Endothelial cell of umbilical vein (primary cell): ENCODE results near the gene PLCH1. TPM values are rescaled to one million over a fixed set of nuclear protein-coding genes. Genes with fewer than 3 reads are reported as not detected.

ENCODE experiments used
- BruUV-seq: library from RNA; stranded (reverse); fragments of 400-500 nt; replicated peaks from 2 replicates; lab custom pipeline; 2021; lab: Mats Ljungman, UMichigan
- CTCF ChIA-PET: fragments of 300-600, 350-600 bp; sonication (Branson Sonifier 250); formaldehyde crosslinking; loops from one replicate; lab custom pipeline; 2021; ENCODE audit warnings: antibody characterized with exemption, inconsistent platforms; lab: Charles Lee
- POLR2A ChIA-PET: fragments of 300-600, 350-600 bp; sonication (Branson Sonifier 250); formaldehyde crosslinking; loops from one replicate; lab custom pipeline; 2021; ENCODE audit warnings: antibody characterized with exemption, inconsistent platforms; lab: Charles Lee
- DNase-seq: peaks from one replicate; pipeline ENCODE4 v3.0.0-alpha.2; 2011; ENCODE audit warnings: low read depth, low spot score
- FAIRE-seq: peaks from 2 replicates; lab custom pipeline; 2011; peaks lifted over from hg19 to GRCh38; lab: Jason Lieb, UNC
- H2AFZ ChIP-seq: 2 replicates; pipeline ENCODE4 v1.6.0; 2012; ENCODE audit warnings: low read depth, low read length, control low read depth, inconsistent platforms
- H3K27ac ChIP-seq: 2 replicates; pipeline ENCODE4 v1.5.1; 2011; ENCODE audit warnings: low read depth, mild to moderate bottlenecking, control low read depth, low read length, moderate library complexity; ENCODE audit not compliant: insufficient read depth
- H3K27me3 ChIP-seq, 2 experiments: 2 replicates each; pipeline versions ENCODE4 v1.6.0 to v1.6.1; 2011; ENCODE audit warnings: low read length in 2 of 2, mixed read lengths in 1 of 2; ENCODE audit not compliant: control insufficient read depth in 2 of 2, insufficient read depth in 2 of 2
- H3K36me3 ChIP-seq, 2 experiments: 2 replicates in 1 of 2; 3 replicates in 1 of 2; pipeline ENCODE4 v1.5.1; 2011; ENCODE audit warnings: low read length in 2 of 2, mild to moderate bottlenecking in 1 of 2, moderate library complexity in 1 of 2; ENCODE audit not compliant: control insufficient read depth in 2 of 2, insufficient read depth in 2 of 2; ENCODE audit errors: extremely low read depth in 1 of 2
- H3K4me1 ChIP-seq: 3 replicates; pipeline ENCODE4 v1.5.1; 2011; ENCODE audit warnings: mild to moderate bottlenecking, low read length; ENCODE audit not compliant: control insufficient read depth, insufficient read depth; ENCODE audit errors: extremely low read depth
- H3K4me2 ChIP-seq: 2 replicates; pipeline ENCODE4 v1.6.1; 2011; ENCODE audit warnings: low read length, control low read depth, mixed read lengths; ENCODE audit not compliant: insufficient read depth
- H3K4me3 ChIP-seq, 3 experiments: fragments of 200-600 bp in 1 of 3; sonication (generic), shearing (Covaris generic) in 1 of 3; replicated peaks in 1 of 3; 2 replicates each; pipeline ENCODE4 v1.5.1; 2011 to 2016; ENCODE audit warnings: control low read depth in 3 of 3, low read length in 3 of 3, mild to moderate bottlenecking in 2 of 3, inconsistent platforms in 1 of 3, low read depth in 1 of 3, moderate library complexity in 1 of 3; ENCODE audit not compliant: insufficient read depth in 1 of 3
- H3K79me2 ChIP-seq: 2 replicates; pipeline ENCODE4 v1.6.0; 2012; ENCODE audit warnings: low read length, inconsistent platforms; ENCODE audit not compliant: control insufficient read depth, insufficient read depth
- H3K9ac ChIP-seq: replicated peaks from 2 replicates; pipeline ENCODE3; 2011; ENCODE audit warnings: low read length, control low read depth; ENCODE audit not compliant: insufficient read depth; ENCODE audit errors: extremely low read depth
- H3K9me1 ChIP-seq: replicated peaks from 3 replicates; pipeline ENCODE4 v1.6.0; 2011; ENCODE audit warnings: mild to moderate bottlenecking, low read length; ENCODE audit not compliant: control insufficient read depth, insufficient read depth; ENCODE audit errors: extremely low read depth
- H3K9me3 ChIP-seq: replicated peaks from 2 replicates; pipeline ENCODE4 v1.5.1; 2012; ENCODE audit warnings: low read length, inconsistent platforms; ENCODE audit not compliant: control insufficient read depth, insufficient read depth
- H4K20me1 ChIP-seq: replicated peaks from 2 replicates; pipeline ENCODE3; 2011; ENCODE audit warnings: mild to moderate bottlenecking, low read length; ENCODE audit not compliant: control insufficient read depth, insufficient read depth; ENCODE audit errors: extremely low read depth
- EZH2 ChIP-seq: IDR thresholded peaks from 2 replicates; pipeline ENCODE4 v1.6.1; 2012; ENCODE audit warnings: borderline replicate concordance, low read depth, mild to moderate bottlenecking, moderate library complexity, low read length, inconsistent platforms; ENCODE audit not compliant: severe bottlenecking
- FOS ChIP-seq: IDR thresholded peaks from 2 replicates; pipeline ENCODE4 v1.6.1; 2011; ENCODE audit warnings: mild to moderate bottlenecking, low read length, moderate library complexity, borderline replicate concordance; ENCODE audit not compliant: insufficient read depth
- GATA2 ChIP-seq: IDR thresholded peaks from 2 replicates; pipeline ENCODE4 v1.7.0; 2011; ENCODE audit warnings: low read depth, mild to moderate bottlenecking, moderate library complexity, mixed read lengths, low read length; ENCODE audit not compliant: insufficient read length, insufficient read depth
- JUN ChIP-seq: IDR thresholded peaks from 2 replicates; pipeline ENCODE4 v1.6.1; 2011; ENCODE audit warnings: borderline replicate concordance, low read depth; ENCODE audit not compliant: insufficient read length, insufficient read depth
- MYC ChIP-seq: IDR thresholded peaks from one replicate; pipeline ENCODE4 v1.6.1; 2011; ENCODE audit warnings: mild to moderate bottlenecking, low read depth, low read length
- POLR2A ChIP-seq: IDR thresholded peaks from 2 replicates; pipeline ENCODE4 v1.6.1; 2012; ENCODE audit warnings: low read depth, mild to moderate bottlenecking, control low read depth, low read length
- POLR2AphosphoS5 ChIP-seq: IDR thresholded peaks from 2 replicates; pipeline ENCODE4 v1.6.1; 2012; ENCODE audit warnings: low read depth, mild to moderate bottlenecking, control low read depth, low read length, moderate library complexity; ENCODE audit not compliant: insufficient read depth
- dilution Hi-C: fragments of 300-500 bp; cut with MboI; formaldehyde crosslinking; loops from one replicate; pipeline ENCODE4 v1.15.0; 2019; ENCODE audit warnings: low sequenced_read_pairs; ENCODE audit not compliant: extremely low pct_ligation_motif_present
- intact Hi-C: fragments of 100-400 bp; cut with micrococcal nuclease; formaldehyde crosslinking; loops from one replicate; pipeline ENCODE4 v1.10.0; 2022
- polyA plus RNA-seq, 4 experiments: library from polyadenylated mRNA; depleted of rRNA in 3 of 4; stranded (reverse) in 3 of 4; unstranded in 1 of 4; fragments of >200 nt; gene quantifications; 2 replicates each; pipeline versions ENCODE4 v1.2.1 to v1.2.3, GENCODE V29; 2011 to 2012; ENCODE audit warnings: missing spikeins in 1 of 4
- total RNA-seq: library from RNA; stranded (reverse); gene quantifications from 2 replicates; pipeline ENCODE4 v1.2.3, GENCODE V29; 2021
- TF ChIP-seq, protein P1 (sequence below), 2 donors: IDR thresholded peaks; 1 replicate in 1 of 2; 2 replicates in 1 of 2; pipeline ENCODE4 v1.5.1; 2011; ENCODE audit warnings: low read length in 2 of 2, mild to moderate bottlenecking in 2 of 2, moderate library complexity in 2 of 2, control low read depth in 1 of 2, inconsistent platforms in 1 of 2, low read depth in 1 of 2; ENCODE audit not compliant: insufficient read depth in 1 of 2; ENCODE audit errors: extremely low read depth in 1 of 2
- TF ChIP-seq, protein P2 (sequence below): IDR thresholded peaks from 2 replicates; pipeline ENCODE4 v1.6.1; 2011; ENCODE audit not compliant: insufficient read depth, insufficient read length

Gene PLCH1
- total and polyA plus RNA-seq, 2 donors (not counting 3 experiments of a cell fraction or from before 2014, with no cell fraction given), result 0.03 TPM; not detected in 1

DNA sequence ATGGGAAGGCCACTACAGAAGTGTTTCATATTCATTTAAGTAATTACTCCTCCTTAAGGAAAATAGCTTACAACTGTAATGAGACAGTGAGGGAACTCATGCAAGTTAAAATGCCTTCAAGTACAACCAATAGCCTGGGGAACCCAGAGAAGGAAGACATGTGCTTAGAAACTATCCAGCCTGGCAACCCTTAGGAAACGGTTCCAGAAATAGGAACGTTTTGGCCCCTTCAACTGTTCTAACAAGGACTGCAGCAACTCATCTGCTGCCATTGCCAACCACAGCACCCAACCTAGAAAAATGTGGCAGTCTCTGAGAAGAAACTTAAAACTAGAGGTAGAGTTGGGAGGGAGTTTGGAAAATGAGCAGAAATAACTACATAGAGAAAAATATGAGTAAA lies 303.8 kb downstream of the PLCH1 start:
- Histone ChIP-seq H3K79me2 (no peaks in the 10 kb centered on the region), H3K9me1 (no peaks in the 10 kb centered on the region), H4K20me1 (no peaks in the 10 kb centered on the region), H3K9me3 (no peaks in the 10 kb centered on the region), H3K4me2 (no peak overlapping the region), H3K4me3 (no peak overlapping the region), H3K9ac (no peak overlapping the region), H3K27ac (no peak overlapping the region), H3K4me1 (no peaks in the 10 kb centered on the region), H3K27me3 (no peaks in the 10 kb centered on the region), H3K36me3 (no peaks in the 10 kb centered on the region), H2AFZ (no peak overlapping the region)
- TF ChIP-seq, protein P1, sequence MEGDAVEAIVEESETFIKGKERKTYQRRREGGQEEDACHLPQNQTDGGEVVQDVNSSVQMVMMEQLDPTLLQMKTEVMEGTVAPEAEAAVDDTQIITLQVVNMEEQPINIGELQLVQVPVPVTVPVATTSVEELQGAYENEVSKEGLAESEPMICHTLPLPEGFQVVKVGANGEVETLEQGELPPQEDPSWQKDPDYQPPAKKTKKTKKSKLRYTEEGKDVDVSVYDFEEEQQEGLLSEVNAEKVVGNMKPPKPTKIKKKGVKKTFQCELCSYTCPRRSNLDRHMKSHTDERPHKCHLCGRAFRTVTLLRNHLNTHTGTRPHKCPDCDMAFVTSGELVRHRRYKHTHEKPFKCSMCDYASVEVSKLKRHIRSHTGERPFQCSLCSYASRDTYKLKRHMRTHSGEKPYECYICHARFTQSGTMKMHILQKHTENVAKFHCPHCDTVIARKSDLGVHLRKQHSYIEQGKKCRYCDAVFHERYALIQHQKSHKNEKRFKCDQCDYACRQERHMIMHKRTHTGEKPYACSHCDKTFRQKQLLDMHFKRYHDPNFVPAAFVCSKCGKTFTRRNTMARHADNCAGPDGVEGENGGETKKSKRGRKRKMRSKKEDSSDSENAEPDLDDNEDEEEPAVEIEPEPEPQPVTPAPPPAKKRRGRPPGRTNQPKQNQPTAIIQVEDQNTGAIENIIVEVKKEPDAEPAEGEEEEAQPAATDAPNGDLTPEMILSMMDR (IDR thresholded peaks at IDR 0.05; ENCODE audit: extremely low read depth in 1 of 2, insufficient read depth in 1 of 2, low read depth in 1 of 2, low read length in 2 of 2), result no peak
- TF ChIP-seq POLR2AphosphoS5 (no peak), EZH2 (no peak), POLR2A (no peak), GATA2 (no peak), JUN (no peak), MYC (no peak), FOS (no peak)
- TF ChIP-seq, protein P2, sequence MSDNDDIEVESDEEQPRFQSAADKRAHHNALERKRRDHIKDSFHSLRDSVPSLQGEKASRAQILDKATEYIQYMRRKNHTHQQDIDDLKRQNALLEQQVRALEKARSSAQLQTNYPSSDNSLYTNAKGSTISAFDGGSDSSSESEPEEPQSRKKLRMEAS, result no peak
- CTCF ChIA-PET, result interaction anchor here (0.9 kb wide), 2 partner anchors 14 to 19 kb away, joined by 3 read pairs; no protein-coding TSS in a partner anchor
- DNase-seq, result no peak
- POLR2A ChIA-PET, result no interaction called here
- no peak for FAIRE-seq
- no TSS peak for BruUV-seq
- dilution Hi-C loops, result no loop called here
- intact Hi-C loops, result no loop called here
